GM12878 (cell line): Measurements from ENCODE around the gene APEX2. TPM values are rescaled to one million over a fixed set of nuclear protein-coding genes. Genes with fewer than 3 reads are reported as not detected.

Experiments used
- ATAC-seq: fragments of 200-7000 bp; cut with Tn5 transposase; 3 replicates; pipeline ENCODE4 v1.9.1; 2020; ENCODE audit warnings: mild to moderate bottlenecking, moderate library complexity
- BruUV-seq: library from RNA; stranded (reverse); fragments of 400-500 nt; replicated peaks from 2 replicates; lab custom pipeline; 2021; lab: Mats Ljungman, UMichigan
- CTCF ChIA-PET: fragments of 300-600 bp; sonication (Branson Sonifier 250); formaldehyde crosslinking; extraction: SDS; loops from one replicate; lab custom pipeline; 2021; ENCODE audit warnings: inconsistent platforms; lab: Yijun Ruan, JAX
- POLR2A ChIA-PET: fragments of 350-600 bp; formaldehyde crosslinking; extraction: SDS; loops from one replicate; lab custom pipeline; 2021; ENCODE audit warnings: inconsistent platforms; lab: Charles Lee
- RAD21 ChIA-PET: fragments of 300-600 bp; sonication (Branson Sonifier 250); formaldehyde crosslinking; loops from one replicate; lab custom pipeline; 2023; ENCODE audit warnings: antibody characterized with exemption; ENCODE audit not compliant: unreplicated experiment; lab: Charles Lee
- SMC1A ChIA-PET: fragments of 300-600 bp; sonication (Branson Sonifier 250); formaldehyde crosslinking; loops from one replicate; lab custom pipeline; 2023; ENCODE audit not compliant: unreplicated experiment, uncharacterized antibody; lab: Charles Lee
- DNase-seq: peaks from one replicate; pipeline ENCODE4 v3.0.0-alpha.2; 2011; ENCODE audit warnings: low read depth, low spot score
- FAIRE-seq: peaks from 3 replicates; lab custom pipeline; 2011; peaks lifted over from hg19 to GRCh38; lab: Jason Lieb, UNC
- H2AFZ ChIP-seq: 2 replicates; pipeline ENCODE4 v1.6.0; 2011; ENCODE audit warnings: low read depth, low read length, control low read depth; ENCODE audit not compliant: control insufficient read depth
- H3K27ac ChIP-seq: 2 replicates; pipeline ENCODE4 v1.5.1; 2011; ENCODE audit warnings: control low read depth; ENCODE audit not compliant: control insufficient read depth, insufficient read depth
- H3K27me3 ChIP-seq, 2 experiments: replicated peaks in 1 of 2; 2 replicates each; pipeline versions ENCODE4 v1.6.0 to v1.6.1; 2011; ENCODE audit warnings: low read length in 1 of 2; ENCODE audit not compliant: control insufficient read depth in 2 of 2, insufficient read depth in 2 of 2
- H3K36me3 ChIP-seq, 2 experiments: 2 replicates each; pipeline ENCODE4 v1.5.1; 2011; ENCODE audit warnings: low read length in 1 of 2; ENCODE audit not compliant: control insufficient read depth in 2 of 2, insufficient read depth in 2 of 2
- H3K4me1 ChIP-seq: 2 replicates; pipeline ENCODE4 v1.6.1; 2011; ENCODE audit warnings: mild to moderate bottlenecking, low read length, moderate library complexity, mixed read lengths; ENCODE audit not compliant: control insufficient read depth, insufficient read depth
- H3K4me2 ChIP-seq: 2 replicates; pipeline ENCODE4 v1.6.0; 2011; ENCODE audit warnings: control low read depth; ENCODE audit not compliant: control insufficient read depth, insufficient read depth
- H3K4me3 ChIP-seq: fragments of 200-600 bp; sonication (generic); 2 replicates; pipeline ENCODE4 v1.5.1; 2016
- H3K79me2 ChIP-seq: 2 replicates; pipeline ENCODE4 v1.6.0; 2011; ENCODE audit warnings: low read length; ENCODE audit not compliant: control insufficient read depth, insufficient read depth
- H3K9ac ChIP-seq: 2 replicates; pipeline ENCODE4 v1.8.0; 2011; ENCODE audit warnings: low read length, control low read depth, mixed read lengths; ENCODE audit not compliant: control insufficient read depth, insufficient read depth
- H3K9me3 ChIP-seq: replicated peaks from 3 replicates; pipeline ENCODE4 v1.5.1; 2011; ENCODE audit warnings: mild to moderate bottlenecking, low read length; ENCODE audit not compliant: control insufficient read depth, insufficient read depth
- H4K20me1 ChIP-seq: 2 replicates; pipeline ENCODE4 v1.6.0; 2011; ENCODE audit not compliant: control insufficient read depth, insufficient read depth
- BCL3 ChIP-seq: IDR thresholded peaks from 2 replicates; pipeline ENCODE4 v1.6.1; 2011; ENCODE audit warnings: borderline replicate concordance, low read depth, mild to moderate bottlenecking, moderate library complexity, low read length; ENCODE audit not compliant: insufficient read depth, poor library complexity, severe bottlenecking
- BMI1 ChIP-seq: fragments of 450-650 bp; IDR thresholded peaks from 2 replicates; pipeline ENCODE4 v1.6.1; 2016; ENCODE audit warnings: mild to moderate bottlenecking, moderate library complexity, borderline replicate concordance
- BRCA1 ChIP-seq: IDR thresholded peaks from 2 replicates; pipeline ENCODE4 v1.6.1; 2011; ENCODE audit warnings: low read depth, low read length, improper control_type of control experiment
- CEBPB ChIP-seq, 2 experiments: fragments of 150-350 bp in 1 of 2; IDR thresholded peaks; 2 replicates each; pipeline ENCODE4 v1.6.1; 2012 to 2014; ENCODE audit warnings: low read depth in 2 of 2, low read length in 2 of 2, borderline replicate concordance in 1 of 2, inconsistent platforms in 1 of 2
- CHD1 ChIP-seq: IDR thresholded peaks from 2 replicates; pipeline ENCODE4 v1.6.1; 2012; ENCODE audit warnings: low read depth, low read length, improper control_type of control experiment
- ESRRA ChIP-seq: IDR thresholded peaks from 2 replicates; pipeline ENCODE4 v1.6.1; 2012; ENCODE audit warnings: mild to moderate bottlenecking, low read length, improper control_type of control experiment
- NFYA ChIP-seq: IDR thresholded peaks from 2 replicates; pipeline ENCODE4 v1.6.1; 2011; ENCODE audit warnings: low read depth, mild to moderate bottlenecking, low read length, improper control_type of control experiment, borderline replicate concordance
- PAX5 ChIP-seq: IDR thresholded peaks from 2 replicates; pipeline ENCODE4 v1.6.1; 2011; ENCODE audit warnings: low read depth, low read length, borderline replicate concordance
- PRDM15 ChIP-seq: fragments of 450-650 bp; formaldehyde crosslinking; IDR thresholded peaks from 2 replicates; pipeline ENCODE4 v1.4.0; 2020; ENCODE audit warnings: mild to moderate bottlenecking, moderate library complexity
- RCOR1 ChIP-seq: conservative IDR thresholded peaks from 2 replicates; pipeline ENCODE4 v1.6.1; 2012; ENCODE audit warnings: low read depth, low read length, improper control_type of control experiment
- SUPT20H ChIP-seq: IDR thresholded peaks from 2 replicates; pipeline ENCODE4 v1.6.1; 2011; ENCODE audit warnings: low read depth, mild to moderate bottlenecking, low read length, moderate library complexity, borderline replicate concordance; ENCODE audit not compliant: control insufficient read depth
- TCF3 ChIP-seq: IDR thresholded peaks from 2 replicates; pipeline ENCODE4 v1.6.1; 2012; ENCODE audit warnings: low read depth, mild to moderate bottlenecking, low read length, borderline replicate concordance; ENCODE audit not compliant: insufficient read depth
- TCF7 ChIP-seq: IDR thresholded peaks from 2 replicates; pipeline ENCODE4 v1.6.1; 2014; ENCODE audit warnings: antibody characterized with exemption, borderline replicate concordance
- WRNIP1 ChIP-seq: IDR thresholded peaks from 2 replicates; pipeline ENCODE4 v1.6.1; 2011; ENCODE audit warnings: low read depth, low read length, improper control_type of control experiment, borderline replicate concordance
- ZBTB33 ChIP-seq: fragments of 450-650 bp; IDR thresholded peaks from 2 replicates; pipeline ENCODE4 v1.6.1; 2017; ENCODE audit warnings: mild to moderate bottlenecking
- WGBS: methylation state at CpG from one replicate; pipeline ENCODE4 v1.1.6; 2016; ENCODE audit warnings: low lambda C conversion rate; ENCODE audit not compliant: insufficient replicate concordance, insufficient coverage; ENCODE audit errors: missing lambda C conversion rate; 5-methylcytosine and 5-hydroxymethylcytosine counted together
- in situ Hi-C: fragments of 300-500 bp; cut with MboI; formaldehyde crosslinking; loops from 9 replicates; pipeline ENCODE4 v1.14.3; 2018; ENCODE audit warnings: mixed read lengths
- intact Hi-C: fragments of 100-400 bp; cut with micrococcal nuclease; formaldehyde crosslinking; loops from one replicate; pipeline ENCODE4 v1.14.2; 2022; ENCODE audit not compliant: unreplicated experiment
- polyA plus RNA-seq, 11 experiments: library from polyadenylated mRNA; depleted of rRNA in 4 of 11; unstranded in 6 of 11; stranded (reverse) in 5 of 11; fragments of >200 nt; fragmentation: Nextera tagmentation in 4 of 11; fragmentation: Illumina TruSeq in 1 of 11; extraction: Ambion mirVana in 4 of 11; extraction: Trizol in 1 of 11; gene quantifications; 1 replicate in 1 of 11; 2 replicates in 10 of 11; pipeline versions ENCODE4 v1.2.1 to v1.2.3, GENCODE V29; 2011 to 2016; ENCODE audit warnings: inconsistent platforms in 2 of 11, missing spikeins in 2 of 11, low read depth in 1 of 11
- total RNA-seq, 4 experiments: library from RNA; depleted of rRNA in 3 of 4; stranded (reverse); fragments of >200 nt in 3 of 4; fragmentation: Illumina TruSeq in 1 of 4; extraction: Trizol in 1 of 4; gene quantifications; 2 replicates each; pipeline versions ENCODE4 v1.2.1 to v1.2.3, GENCODE V29; 2013 to 2021

Gene APEX2
- total and polyA plus RNA-seq, 10 of the 15 experiments (the other 5 are each of a cell fraction or from before 2014, with no cell fraction given), result 14.9 to 51.7 (median 35.6) TPM

- ChIA-PET POLR2A (no interaction called here), SMC1A (no interaction called here)
Observed at GRCh38 chrX:55006827-55007621, 6.9 kb downstream of the APEX2 start.

More at GRCh38 chrX:55006827-55007621, 6.9 kb downstream of the APEX2 start:
- FAIRE-seq (no peak), ATAC-seq (no peak), DNase-seq (no peak)
- in situ Hi-C loops (loop anchor here (10.0 kb wide), 1 partner anchor 372 kb away; no protein-coding TSS in a partner anchor), intact Hi-C loops (no loop called here)
- ChIA-PET RAD21 (no interaction called here), CTCF (no interaction called here)
- H3K4me1 ChIP-seq, result no peaks in the 10 kb centered on the region
- 67% methylated on average over 18 of the region's 18 CpGs for WGBS
- no peak overlapping the region for H3K9ac ChIP-seq
- H3K9me3 ChIP-seq, result no peaks in the 10 kb centered on the region
- no peak for TF ChIP-seq WRNIP1
- no peak for TF ChIP-seq NFYA
- TF ChIP-seq BMI1, result no peak
- no peak for TF ChIP-seq TCF3
- TF ChIP-seq PRDM15 (CRISPR knock-in tag), result no peak
- TF ChIP-seq PAX5, result no peak
- no peak for TF ChIP-seq BCL3
- TF ChIP-seq TCF7, result no peak
- no peak for TF ChIP-seq SUPT20H
- TF ChIP-seq RCOR1, result no peak
- no peak for TF ChIP-seq BRCA1
- no peak for TF ChIP-seq CEBPB (IDR thresholded peaks at IDR 0.05; ENCODE audit: borderline replicate concordance in 1 of 2, low read depth in 2 of 2, low read length in 2 of 2)
- no peak for TF ChIP-seq ZBTB33
- TF ChIP-seq ESRRA, result no peak
- no peak for TF ChIP-seq CHD1
- BruUV-seq, result no TSS peak
- no peak overlapping the region for H3K27ac ChIP-seq
- H2AFZ ChIP-seq, result no peak overlapping the region
- no peaks in the 10 kb centered on the region for H4K20me1 ChIP-seq
- H3K36me3 ChIP-seq, result peaks cover 1 to 4% of the 10 kb centered on the region in 2 experiments; a peak in 2 of 4 replicates
- no peaks in the 10 kb centered on the region for H3K79me2 ChIP-seq
- no peak overlapping the region for H3K4me3 ChIP-seq
- no peaks in the 10 kb centered on the region for H3K27me3 ChIP-seq
- no peak overlapping the region for H3K4me2 ChIP-seq
